K562 (cell line): ENCODE data around the gene PNRC2. TPM values are rescaled to one million over a fixed set of nuclear protein-coding genes. Genes with fewer than 3 reads are reported as not detected.

Source experiments
- ATAC-seq: fragments of 200-7000 bp; cut with Tn5 transposase; 3 replicates; pipeline ENCODE4 v1.9.1; 2020; ENCODE audit warnings: moderate library complexity
- BruUV-seq: library from RNA; stranded (reverse); fragments of 400-500 nt; replicated peaks from 2 replicates; lab custom pipeline; 2021; lab: Mats Ljungman, UMichigan
- CTCF ChIA-PET: fragments of 300-600 bp; formaldehyde crosslinking; extraction: SDS; loops from one replicate; lab custom pipeline; 2021; ENCODE audit warnings: low intra/inter-chr PET ratio; lab: Yijun Ruan, JAX
- POLR2A ChIA-PET: fragments of 300-600, 350-650 bp; sonication (Branson Sonifier 250); formaldehyde crosslinking; extraction: SDS; loops from one replicate; lab custom pipeline; 2021; ENCODE audit warnings: antibody characterized with exemption, inconsistent platforms; lab: Yijun Ruan, JAX
- DNase-seq, 4 experiments: peaks; one replicate each; pipeline versions ENCODE4 v3.0.0 to v3.0.0-alpha.2; 2011 to 2018; ENCODE audit warnings: low spot score in 3 of 4, mixed read lengths in 3 of 4; ENCODE audit errors: extremely low read depth in 1 of 4
- FAIRE-seq: peaks from 2 replicates; lab custom pipeline; 2011; peaks lifted over from hg19 to GRCh38; lab: Jason Lieb, UNC
- H2AFZ ChIP-seq: 2 replicates; pipeline ENCODE4 v1.6.0; 2011; ENCODE audit warnings: low read depth, low read length, control low read depth, inconsistent platforms
- H3K27ac ChIP-seq: fragments of 200-600 bp; 3 replicates; pipeline ENCODE4 v1.8.0; 2011; ENCODE audit warnings: low read depth, mild to moderate bottlenecking, control low read depth, inconsistent platforms, low read length, moderate library complexity, mixed read lengths; ENCODE audit errors: extremely low read depth
- H3K27me3 ChIP-seq, 2 experiments: fragments of 300-600 bp in 1 of 2; 2 replicates in 1 of 2; 3 replicates in 1 of 2; pipeline versions ENCODE4 v1.6.0 to v1.8.0; 2011; ENCODE audit warnings: inconsistent platforms in 2 of 2, low read length in 2 of 2, mild to moderate bottlenecking in 1 of 2, mixed read lengths in 1 of 2, moderate library complexity in 1 of 2; ENCODE audit not compliant: control insufficient read depth in 2 of 2, insufficient read depth in 2 of 2
- H3K36me3 ChIP-seq: fragments of 300-600 bp; 3 replicates; pipeline ENCODE4 v1.8.0; 2011; ENCODE audit warnings: mild to moderate bottlenecking, low read length, inconsistent platforms; ENCODE audit not compliant: control insufficient read depth, insufficient read depth
- H3K4me1 ChIP-seq, 2 experiments: fragments of 200-600 bp in 1 of 2; replicated peaks in 1 of 2; 2 replicates in 1 of 2; 3 replicates in 1 of 2; pipeline versions ENCODE4 v1.5.1 to v1.8.0; 2011; ENCODE audit warnings: inconsistent platforms in 2 of 2, low read length in 2 of 2, mild to moderate bottlenecking in 1 of 2, mixed read lengths in 1 of 2, moderate library complexity in 1 of 2; ENCODE audit not compliant: control insufficient read depth in 2 of 2, insufficient read depth in 2 of 2
- H3K4me2 ChIP-seq: 2 replicates; pipeline ENCODE4 v1.6.1; 2011; ENCODE audit warnings: low read length, control low read depth, inconsistent platforms, mixed read lengths; ENCODE audit not compliant: insufficient read depth
- H3K4me3 ChIP-seq: fragments of 200-600 bp; sonication (generic), shearing (Covaris generic); 2 replicates; pipeline ENCODE4 v1.5.1; 2016; ENCODE audit warnings: control low read depth, inconsistent platforms
- H3K79me2 ChIP-seq: fragments of 200-600 bp; 3 replicates; pipeline ENCODE4 v1.8.0; 2011; ENCODE audit warnings: low read length, inconsistent platforms; ENCODE audit not compliant: control insufficient read depth, insufficient read depth
- H3K9ac ChIP-seq, 2 experiments: 2 replicates each; pipeline versions ENCODE4 v1.6.0 to v1.6.1; 2011; ENCODE audit warnings: low read depth in 2 of 2, low read length in 2 of 2, control low read depth in 1 of 2, inconsistent platforms in 1 of 2, mild to moderate bottlenecking in 1 of 2, mixed read lengths in 1 of 2; ENCODE audit not compliant: insufficient read depth in 1 of 2
- H3K9me1 ChIP-seq: one replicate; pipeline ENCODE4 v1.6.0; 2011; ENCODE audit warnings: inconsistent platforms, mild to moderate bottlenecking, low read length, moderate library complexity; ENCODE audit not compliant: control insufficient read depth, insufficient read depth
- H3K9me3 ChIP-seq: replicated peaks from 2 replicates; pipeline ENCODE4 v1.5.1; 2011; ENCODE audit warnings: low read depth, low read length, inconsistent platforms; ENCODE audit not compliant: control insufficient read depth, insufficient read depth
- H4K20me1 ChIP-seq: replicated peaks from 2 replicates; pipeline ENCODE4 v1.6.1; 2011; ENCODE audit warnings: low read length, inconsistent platforms, mixed read lengths; ENCODE audit not compliant: control insufficient read depth, insufficient read depth
- CBX3 ChIP-seq, 2 experiments: IDR thresholded peaks; 1 replicate in 1 of 2; 2 replicates in 1 of 2; pipeline ENCODE4 v1.6.1; 2012; ENCODE audit warnings: inconsistent platforms in 2 of 2, low read length in 2 of 2, borderline replicate concordance in 1 of 2, control low read depth in 1 of 2
- CEBPG ChIP-seq, 3 experiments: fragments of 200-800 bp in 1 of 3; sonication (Bioruptor generic) in 1 of 3; sonication (generic) in 1 of 3; formaldehyde crosslinking in 1 of 3; IDR thresholded peaks in 2 of 3; conservative IDR thresholded peaks in 1 of 3; 2 replicates each; pipeline versions ENCODE4 v1.6.1 to v1.8.0; 2016 to 2022; ENCODE audit warnings: missing compliant biosample characterization in 2 of 3, missing genetic modification characterization in 2 of 3, mild to moderate bottlenecking in 1 of 3, missing genetic modification reagents in 1 of 3
- GABPB1 ChIP-seq: sonication (generic); formaldehyde crosslinking; IDR thresholded peaks from 2 replicates; pipeline ENCODE4 v1.8.0; 2022; ENCODE audit warnings: mild to moderate bottlenecking, missing genetic modification reagents
- KHSRP ChIP-seq: fragments of 450-650 bp; IDR thresholded peaks from 2 replicates; pipeline ENCODE4 v1.6.1; 2017
- NR2F6 ChIP-seq: fragments of 450-650 bp; formaldehyde crosslinking; IDR thresholded peaks from 2 replicates; pipeline ENCODE4 v1.4.0; 2020; ENCODE audit warnings: mild to moderate bottlenecking
- SMARCE1 ChIP-seq: fragments of 450-650 bp; IDR thresholded peaks from 2 replicates; pipeline ENCODE4 v1.7.1; 2016; ENCODE audit warnings: mild to moderate bottlenecking
- TRIM24 ChIP-seq, 2 experiments: fragments of 450-650 bp; IDR thresholded peaks; 2 replicates each; pipeline ENCODE4 v1.6.1; 2016
- ZNF121 ChIP-seq: sonication (generic); formaldehyde crosslinking; conservative IDR thresholded peaks from 2 replicates; pipeline ENCODE4 v1.8.0; 2022; ENCODE audit warnings: missing genetic modification reagents
- ZNF184 ChIP-seq: sonication (generic); formaldehyde crosslinking; IDR thresholded peaks from 2 replicates; pipeline ENCODE4 v1.5.0; 2020; ENCODE audit warnings: missing genetic modification reagents
- ZNF316 ChIP-seq: fragments of 450-650 bp; IDR thresholded peaks from 2 replicates; pipeline ENCODE4 v1.6.1; 2016
- ZNF583 ChIP-seq: fragments of 250-450 bp; sonication (Bioruptor Pico); IDR thresholded peaks from 2 replicates; pipeline ENCODE4 v1.4.0; 2020
- WGBS: fragments of 100-300 bp; shearing (Covaris generic); methylation state at CpG from one replicate; pipeline ENCODE4 v1.1.6; 2016; ENCODE audit warnings: low coverage, mixed read lengths; ENCODE audit not compliant: insufficient coverage; ENCODE audit errors: missing lambda C conversion rate; 5-methylcytosine and 5-hydroxymethylcytosine counted together
- in situ Hi-C: fragments of 300-500 bp; cut with MboI; formaldehyde crosslinking; loops from 4 replicates; pipeline ENCODE4 v1.15.0; 2018; ENCODE audit warnings: inconsistent platforms, mixed read lengths
- intact Hi-C: fragments of 100-400 bp; cut with micrococcal nuclease; formaldehyde crosslinking; loops from 2 replicates; pipeline ENCODE4 v1.14.2; 2022
- polyA plus RNA-seq, 8 experiments: library from polyadenylated mRNA; depleted of rRNA in 4 of 8; stranded (reverse) in 5 of 8; unstranded in 3 of 8; fragments of >200 nt; fragmentation: Nextera tagmentation in 2 of 8; fragmentation: Illumina TruSeq in 1 of 8; extraction: Ambion mirVana in 2 of 8; extraction: Trizol in 1 of 8; gene quantifications; 2 replicates each; pipeline versions ENCODE4 v1.2.1 to v1.2.3, GENCODE V29; 2011 to 2014; ENCODE audit warnings: inconsistent platforms in 1 of 8, missing spikeins in 1 of 8
- total RNA-seq, 7 experiments: library from RNA; depleted of rRNA in 6 of 7; stranded (reverse); fragments of >200 nt in 6 of 7; fragmentation: Illumina TruSeq in 2 of 7; extraction: Trizol in 2 of 7; gene quantifications; 2 replicates each; pipeline versions ENCODE4 v1.2.1 to v1.2.3, GENCODE V29; 2011 to 2021; ENCODE audit warnings: low replicate concordance in 1 of 7
- TF ChIP-seq, protein P1 (sequence below): fragments of 250-450 bp; sonication (Bioruptor Pico); IDR thresholded peaks from 2 replicates; pipeline ENCODE4 v1.6.1; 2021; ENCODE audit warnings: mild to moderate bottlenecking
- TF ChIP-seq, protein P2 (sequence below): fragments of 250-450 bp; sonication (Bioruptor Pico); IDR thresholded peaks from 2 replicates; pipeline ENCODE4 v1.5.0; 2021; ENCODE audit warnings: mild to moderate bottlenecking, borderline replicate concordance

PNRC2 gene
- total and polyA plus RNA-seq, 9 of the 15 experiments (the other 6 are each of a cell fraction or from before 2014, with no cell fraction given) = 127 to 303 (median 203) TPM

DNA sequence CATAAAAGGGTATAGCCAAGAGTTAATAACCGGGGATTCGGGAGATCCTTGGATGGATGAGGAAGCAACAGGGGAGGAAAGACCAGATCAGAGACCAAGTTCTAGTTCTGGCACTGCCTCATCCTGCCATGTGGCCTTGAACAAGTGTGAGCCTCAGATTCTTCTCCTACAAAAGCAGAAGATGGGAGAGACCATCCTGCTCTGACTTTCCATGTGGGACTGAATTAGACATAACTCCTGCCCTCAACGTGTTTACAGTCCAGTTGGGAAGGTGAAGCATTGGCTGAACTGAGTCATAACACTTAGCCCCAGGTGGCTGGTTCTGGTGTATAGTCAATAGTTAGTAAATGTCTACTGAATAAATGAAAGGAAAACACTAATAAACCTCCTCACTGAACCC lies 34.3 kb upstream of the PNRC2 start:
- Histone ChIP-seq H3K4me1 (peaks cover under 1 to 10% of the 10 kb centered on the region in 2 experiments; a peak in 4 of 5 replicates), H3K27me3 (no peaks in the 10 kb centered on the region), H3K4me2 (no peak overlapping the region), H2AFZ (no peak overlapping the region), H3K9ac (no peak overlapping the region), H3K4me3 (no peak overlapping the region), H3K27ac (no peak overlapping the region), H3K9me3 (no peaks in the 10 kb centered on the region), H4K20me1 (no peaks in the 10 kb centered on the region), H3K79me2 (no peaks in the 10 kb centered on the region), H3K36me3 (no peaks in the 10 kb centered on the region), H3K9me1 (no peaks in the 10 kb centered on the region)
- ChIA-PET POLR2A (interaction anchor here (0.9 kb wide), 1 partner anchor 145 kb away, joined by 4 read pairs; no protein-coding TSS in a partner anchor), CTCF (no interaction called here)
- WGBS = 32% methylated on average over 3 of the region's 3 CpGs
- FAIRE-seq (no peak), ATAC-seq (no peak), DNase-seq (peak in 1 of 4 experiments; percentile 2)
- intact Hi-C loops (no loop called here), in situ Hi-C loops (no loop called here)
- no TSS peak for BruUV-seq
- TF ChIP-seq CBX3 (IDR thresholded peaks at IDR 0.05; ENCODE audit: borderline replicate concordance in 1 of 2, low read length in 2 of 2) (peak in 1 of 2 experiments; percentile 52; a peak in 1 of 3 replicates), ZNF316 (peak; percentile 72), ZNF121 (no peak), GABPB1 (CRISPR knock-in tag) (no peak), CEBPG (CRISPR knock-in tag; IDR thresholded peaks at IDR 0.05) (no peak), CEBPG (tag; conservative IDR thresholded peaks at IDR 0.05 in 1 of 2, IDR thresholded peaks at IDR 0.05 in 1 of 2) (no peak), SMARCE1 (no peak), ZNF184 (CRISPR knock-in tag) (no peak), TRIM24 (IDR thresholded peaks at IDR 0.05) (0 out of 4 replicates have a peak, but pooled peaks of 1 of the 2 experiments have one; percentile 27), ZNF583 (CRISPR knock-in tag) (no peak), NR2F6 (CRISPR knock-in tag) (no peak), KHSRP (no peak)
- TF ChIP-seq, protein P1, sequence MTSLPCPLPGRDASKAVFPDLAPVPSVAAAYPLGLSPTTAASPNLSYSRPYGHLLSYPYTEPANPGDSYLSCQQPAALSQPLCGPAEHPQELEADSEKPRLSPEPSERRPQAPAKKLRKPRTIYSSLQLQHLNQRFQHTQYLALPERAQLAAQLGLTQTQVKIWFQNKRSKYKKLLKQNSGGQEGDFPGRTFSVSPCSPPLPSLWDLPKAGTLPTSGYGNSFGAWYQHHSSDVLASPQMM (CRISPR knock-in tag) = no peak
- TF ChIP-seq, protein P2, sequence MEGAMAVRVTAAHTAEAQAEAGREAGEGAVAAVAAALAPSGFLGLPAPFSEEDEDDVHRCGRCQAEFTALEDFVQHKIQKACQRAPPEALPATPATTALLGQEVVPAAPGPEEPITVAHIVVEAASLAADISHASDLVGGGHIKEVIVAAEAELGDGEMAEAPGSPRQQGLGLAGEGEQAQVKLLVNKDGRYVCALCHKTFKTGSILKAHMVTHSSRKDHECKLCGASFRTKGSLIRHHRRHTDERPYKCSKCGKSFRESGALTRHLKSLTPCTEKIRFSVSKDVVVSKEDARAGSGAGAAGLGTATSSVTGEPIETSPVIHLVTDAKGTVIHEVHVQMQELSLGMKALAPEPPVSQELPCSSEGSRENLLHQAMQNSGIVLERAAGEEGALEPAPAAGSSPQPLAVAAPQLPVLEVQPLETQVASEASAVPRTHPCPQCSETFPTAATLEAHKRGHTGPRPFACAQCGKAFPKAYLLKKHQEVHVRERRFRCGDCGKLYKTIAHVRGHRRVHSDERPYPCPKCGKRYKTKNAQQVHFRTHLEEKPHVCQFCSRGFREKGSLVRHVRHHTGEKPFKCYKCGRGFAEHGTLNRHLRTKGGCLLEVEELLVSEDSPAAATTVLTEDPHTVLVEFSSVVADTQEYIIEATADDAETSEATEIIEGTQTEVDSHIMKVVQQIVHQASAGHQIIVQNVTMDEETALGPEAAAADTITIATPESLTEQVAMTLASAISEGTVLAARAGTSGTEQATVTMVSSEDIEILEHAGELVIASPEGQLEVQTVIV (CRISPR knock-in tag) = no peak
